Liver (tissue), 9 donors: ENCODE data around the gene ZNF740. TPM values are rescaled to one million over a fixed set of nuclear protein-coding genes. Genes with fewer than 3 reads are reported as not detected.

Experiments
- DNase-seq: peaks from one replicate; pipeline ENCODE4 v3.0.0-alpha.2; 2017; ENCODE audit warnings: low spot score
- H3K27ac ChIP-seq, 2 donors: one replicate each; pipeline ENCODE4 v1.7.0; 2013; ENCODE audit warnings: inconsistent platforms in 2 of 2, low read length in 2 of 2, control low read depth in 1 of 2, low read depth in 1 of 2, mild to moderate bottlenecking in 1 of 2
- H3K27me3 ChIP-seq, 4 donors: one replicate each; pipeline versions ENCODE4 v1.6.1 to v1.7.0; 2013; ENCODE audit warnings: low read length in 3 of 4, inconsistent platforms in 1 of 4, mild to moderate bottlenecking in 1 of 4, moderate library complexity in 1 of 4; ENCODE audit not compliant: control insufficient read depth in 4 of 4, insufficient read depth in 4 of 4
- H3K36me3 ChIP-seq, 4 donors: one replicate each; pipeline versions ENCODE4 v1.6.1 to v1.7.0; 2013; ENCODE audit warnings: low read length in 3 of 4, mild to moderate bottlenecking in 3 of 4, low read depth in 1 of 4, moderate library complexity in 1 of 4; ENCODE audit not compliant: control insufficient read depth in 4 of 4, insufficient read depth in 3 of 4
- H3K4me1 ChIP-seq, 4 donors: one replicate each; pipeline versions ENCODE4 v1.6.1 to v1.7.0; 2013; ENCODE audit warnings: low read length in 3 of 4, mild to moderate bottlenecking in 3 of 4, moderate library complexity in 1 of 4; ENCODE audit not compliant: control insufficient read depth in 4 of 4, insufficient read depth in 4 of 4
- H3K4me3 ChIP-seq, 3 donors: one replicate each; pipeline versions ENCODE4 v1.6.1 to v1.7.0; 2013; ENCODE audit warnings: low read length in 3 of 3, control low read depth in 1 of 3, low read depth in 1 of 3, mild to moderate bottlenecking in 1 of 3
- H3K9ac ChIP-seq, 2 donors: one replicate each; pipeline ENCODE4 v1.7.0; 2013; ENCODE audit warnings: low read length in 2 of 2, mild to moderate bottlenecking in 2 of 2, moderate library complexity in 2 of 2, control low read depth in 1 of 2, low read depth in 1 of 2
- H3K9me3 ChIP-seq, 4 donors: one replicate each; pipeline versions ENCODE4 v1.6.1 to v1.7.0; 2013; ENCODE audit warnings: low read length in 3 of 4; ENCODE audit not compliant: control insufficient read depth in 4 of 4
- EGR1 ChIP-seq, 2 donors: IDR thresholded peaks; 2 replicates each; pipeline ENCODE4 v1.6.1; 2016 to 2018; ENCODE audit warnings: antibody characterized with exemption in 2 of 2, low read depth in 2 of 2
- FOXA1 ChIP-seq: IDR thresholded peaks from 2 replicates; pipeline ENCODE4 v1.6.1; 2016; ENCODE audit warnings: antibody characterized with exemption
- FOXA2 ChIP-seq: IDR thresholded peaks from 2 replicates; pipeline ENCODE4 v1.6.1; 2016; ENCODE audit warnings: antibody characterized with exemption
- GABPA ChIP-seq, 2 donors: IDR thresholded peaks in 1 of 2; conservative IDR thresholded peaks in 1 of 2; 2 replicates each; pipeline ENCODE4 v1.6.1; 2016; ENCODE audit warnings: antibody characterized with exemption in 2 of 2, mild to moderate bottlenecking in 1 of 2, moderate library complexity in 1 of 2
- HNF4A ChIP-seq, 2 donors: conservative IDR thresholded peaks; 2 replicates each; pipeline ENCODE4 v1.6.1; 2016; ENCODE audit warnings: antibody characterized with exemption in 2 of 2, mild to moderate bottlenecking in 2 of 2
- NR2F2 ChIP-seq: IDR thresholded peaks from 2 replicates; pipeline ENCODE4 v1.6.1; 2016; ENCODE audit warnings: antibody characterized with exemption
- RAD21 ChIP-seq, 2 donors: IDR thresholded peaks; 2 replicates each; pipeline ENCODE4 v1.6.1; 2016; ENCODE audit warnings: antibody characterized with exemption in 2 of 2, mild to moderate bottlenecking in 2 of 2
- RXRA ChIP-seq, 2 donors: IDR thresholded peaks; 2 replicates each; pipeline ENCODE4 v1.6.1; 2017 to 2018; ENCODE audit warnings: antibody characterized with exemption in 2 of 2, mild to moderate bottlenecking in 1 of 2
- SP1 ChIP-seq: IDR thresholded peaks from 2 replicates; pipeline ENCODE4 v1.6.1; 2018; ENCODE audit warnings: antibody characterized with exemption, mild to moderate bottlenecking
- TAF1 ChIP-seq: conservative IDR thresholded peaks from 2 replicates; pipeline ENCODE4 v1.6.1; 2016; ENCODE audit warnings: antibody characterized with exemption, mild to moderate bottlenecking
- YY1 ChIP-seq: IDR thresholded peaks from 2 replicates; pipeline ENCODE4 v1.6.1; 2016; ENCODE audit warnings: antibody characterized with exemption, mild to moderate bottlenecking
- WGBS: extraction: QIAGEN DNeasy Blood & Tissue Kit; methylation state at CpG from one replicate; pipeline ENCODE4 v1.1.7; 2013; 5-methylcytosine and 5-hydroxymethylcytosine counted together
- polyA plus RNA-seq, 2 donors: library from polyadenylated mRNA; stranded (reverse) in 1 of 2; unstranded in 1 of 2; fragments of 200-250 nt in 1 of 2; fragments of >200 nt in 1 of 2; fragmentation: Nextera tagmentation in 1 of 2; extraction: Ambion mirVana in 1 of 2; gene quantifications; one replicate each; pipeline versions ENCODE4 v1.2.1 to v1.2.3, GENCODE V29; 2013 to 2015
- total RNA-seq, 2 donors: library from RNA; depleted of rRNA; stranded (reverse); fragments of >200 nt; gene quantifications; one replicate each; pipeline ENCODE4 v1.2.3, GENCODE V29; 2014
- TF ChIP-seq, protein P1 (sequence below): IDR thresholded peaks from 2 replicates; pipeline ENCODE4 v1.6.1; 2016; ENCODE audit warnings: antibody characterized with exemption
- TF ChIP-seq, protein P2 (sequence below): fragments of 150-350 bp; IDR thresholded peaks from 2 replicates; pipeline ENCODE4 v1.5.1; 2017; ENCODE audit warnings: improper control_type of control experiment, low read depth, low read length; ENCODE audit not compliant: missing input control
- TF ChIP-seq, protein P3 (sequence below): IDR thresholded peaks from 2 replicates; pipeline ENCODE4 v1.6.1; 2016; ENCODE audit warnings: antibody characterized with exemption, mild to moderate bottlenecking
- TF ChIP-seq, protein P4 (sequence below): IDR thresholded peaks from 2 replicates; pipeline ENCODE4 v1.6.1; 2016; ENCODE audit warnings: antibody characterized with exemption
- donor health status: healthy.
- donor health status: healthy.
- donor health status: healthy.
- donor health status: healthy.
- donor health status: healthy.

The ZNF740 gene
- total and polyA plus RNA-seq, 4 donors, result 1.4 to 14.4 (median 6.3) TPM

DNA sequence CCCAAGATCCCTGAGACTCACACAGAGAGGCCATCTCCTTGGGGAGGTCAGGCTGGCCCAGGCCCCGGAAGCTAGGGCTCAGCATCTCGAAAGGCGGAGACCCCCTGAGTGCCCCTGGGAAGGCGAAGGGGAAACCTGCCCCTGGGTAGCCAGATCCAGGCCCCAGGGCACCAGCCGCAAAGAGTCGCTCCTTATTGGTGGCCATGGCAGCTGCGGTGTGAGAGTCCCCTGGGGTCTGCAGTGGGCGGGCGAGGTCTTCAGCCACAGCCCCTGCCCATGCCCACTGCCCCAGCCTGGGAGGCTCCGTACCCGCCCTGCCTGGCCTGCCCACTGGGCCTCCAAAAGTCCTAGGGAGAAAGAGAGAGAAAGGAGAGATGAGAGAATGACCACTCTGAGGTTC is 46.8 kb downstream of the ZNF740 start:
- no peak for DNase-seq
- Histone ChIP-seq H3K27me3 (no peaks in the 10 kb centered on the region), H3K4me1 (peaks cover 0 to 8% (median under 1%) of the 10 kb centered on the region in 4 donors), H3K9me3 (no peaks in the 10 kb centered on the region), H3K27ac (no peak overlapping the region), H3K36me3 (no peaks in the 10 kb centered on the region), H3K9ac (no peak overlapping the region), H3K4me3 (no peak overlapping the region)
- no peak for TF ChIP-seq RXRA (IDR thresholded peaks at IDR 0.05)
- TF ChIP-seq, protein P1, sequence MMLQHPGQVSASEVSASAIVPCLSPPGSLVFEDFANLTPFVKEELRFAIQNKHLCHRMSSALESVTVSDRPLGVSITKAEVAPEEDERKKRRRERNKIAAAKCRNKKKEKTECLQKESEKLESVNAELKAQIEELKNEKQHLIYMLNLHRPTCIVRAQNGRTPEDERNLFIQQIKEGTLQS, result no peak
- no peak for TF ChIP-seq FOXA1
- TF ChIP-seq GABPA (IDR thresholded peaks at IDR 0.05 in 1 of 2, conservative IDR thresholded peaks at IDR 0.05 in 1 of 2), result no peak
- no peak for TF ChIP-seq HNF4A (conservative IDR thresholded peaks at IDR 0.05)
- TF ChIP-seq NR2F2, result no peak
- no peak for TF ChIP-seq TAF1
- TF ChIP-seq, protein P2, sequence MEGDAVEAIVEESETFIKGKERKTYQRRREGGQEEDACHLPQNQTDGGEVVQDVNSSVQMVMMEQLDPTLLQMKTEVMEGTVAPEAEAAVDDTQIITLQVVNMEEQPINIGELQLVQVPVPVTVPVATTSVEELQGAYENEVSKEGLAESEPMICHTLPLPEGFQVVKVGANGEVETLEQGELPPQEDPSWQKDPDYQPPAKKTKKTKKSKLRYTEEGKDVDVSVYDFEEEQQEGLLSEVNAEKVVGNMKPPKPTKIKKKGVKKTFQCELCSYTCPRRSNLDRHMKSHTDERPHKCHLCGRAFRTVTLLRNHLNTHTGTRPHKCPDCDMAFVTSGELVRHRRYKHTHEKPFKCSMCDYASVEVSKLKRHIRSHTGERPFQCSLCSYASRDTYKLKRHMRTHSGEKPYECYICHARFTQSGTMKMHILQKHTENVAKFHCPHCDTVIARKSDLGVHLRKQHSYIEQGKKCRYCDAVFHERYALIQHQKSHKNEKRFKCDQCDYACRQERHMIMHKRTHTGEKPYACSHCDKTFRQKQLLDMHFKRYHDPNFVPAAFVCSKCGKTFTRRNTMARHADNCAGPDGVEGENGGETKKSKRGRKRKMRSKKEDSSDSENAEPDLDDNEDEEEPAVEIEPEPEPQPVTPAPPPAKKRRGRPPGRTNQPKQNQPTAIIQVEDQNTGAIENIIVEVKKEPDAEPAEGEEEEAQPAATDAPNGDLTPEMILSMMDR, result no peak
- TF ChIP-seq SP1, result no peak
- no peak for TF ChIP-seq RAD21 (IDR thresholded peaks at IDR 0.05)
- TF ChIP-seq YY1, result no peak
- TF ChIP-seq EGR1 (IDR thresholded peaks at IDR 0.05; ENCODE audit: low read depth in 2 of 2), result no peak
- no peak for TF ChIP-seq FOXA2
- 95% methylated on average over 11 of the region's 11 CpGs for WGBS

DNA sequence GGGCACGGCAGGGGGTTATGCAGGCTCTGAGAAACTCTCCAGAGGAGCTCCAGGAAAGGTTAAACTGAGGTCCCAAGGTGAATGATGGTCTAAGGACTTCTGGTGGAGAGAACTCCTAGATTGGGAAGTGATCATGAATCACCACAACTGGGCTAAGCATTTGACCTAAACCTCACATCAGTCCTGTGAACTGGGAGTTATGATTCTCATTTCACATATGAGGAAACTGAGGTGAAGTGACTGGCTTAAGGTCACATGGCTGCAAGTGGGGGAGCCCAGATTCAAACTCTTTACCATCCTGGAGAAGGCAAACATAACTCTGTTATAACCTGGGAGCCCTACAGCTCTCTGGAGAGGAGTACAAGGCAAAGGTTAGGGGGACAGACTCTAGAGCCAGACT is 47.3 kb downstream of the ZNF740 start:
- Histone ChIP-seq H3K4me1 (peaks cover 0 to 6% (median 2%) of the 10 kb centered on the region in 4 donors), H3K27me3 (no peaks in the 10 kb centered on the region), H3K9me3 (no peaks in the 10 kb centered on the region), H3K4me3 (no peak overlapping the region), H3K9ac (no peak overlapping the region), H3K36me3 (no peaks in the 10 kb centered on the region), H3K27ac (no peak overlapping the region)
- TF ChIP-seq RXRA (IDR thresholded peaks at IDR 0.05), result no peak
- TF ChIP-seq, protein P2, result no peak
- DNase-seq, result no peak
- WGBS, result 88% methylated on average over 1 of the region's 1 CpG

DNA sequence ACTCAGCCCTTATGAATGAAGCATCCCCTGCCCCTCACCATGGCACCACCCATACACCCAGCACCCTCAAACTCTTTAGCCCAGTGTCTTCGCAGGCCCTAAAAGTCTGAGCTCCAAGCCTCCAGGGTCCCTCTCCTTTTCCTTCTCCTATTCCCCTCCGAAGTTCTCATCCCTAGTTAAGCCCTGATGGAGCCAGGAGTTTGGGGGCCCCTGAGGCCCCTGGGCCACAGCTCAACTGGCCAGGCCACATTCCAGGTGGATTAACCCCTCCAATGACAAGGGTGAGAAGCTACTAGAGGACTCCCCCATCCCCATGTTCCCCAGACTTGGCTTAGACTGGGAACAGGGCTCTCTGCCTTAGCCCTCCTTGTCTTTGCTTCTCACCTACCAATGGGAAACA is 48.9 kb downstream of the ZNF740 start:
- TF ChIP-seq RXRA (IDR thresholded peaks at IDR 0.05), result no peak
- TF ChIP-seq, protein P3, sequence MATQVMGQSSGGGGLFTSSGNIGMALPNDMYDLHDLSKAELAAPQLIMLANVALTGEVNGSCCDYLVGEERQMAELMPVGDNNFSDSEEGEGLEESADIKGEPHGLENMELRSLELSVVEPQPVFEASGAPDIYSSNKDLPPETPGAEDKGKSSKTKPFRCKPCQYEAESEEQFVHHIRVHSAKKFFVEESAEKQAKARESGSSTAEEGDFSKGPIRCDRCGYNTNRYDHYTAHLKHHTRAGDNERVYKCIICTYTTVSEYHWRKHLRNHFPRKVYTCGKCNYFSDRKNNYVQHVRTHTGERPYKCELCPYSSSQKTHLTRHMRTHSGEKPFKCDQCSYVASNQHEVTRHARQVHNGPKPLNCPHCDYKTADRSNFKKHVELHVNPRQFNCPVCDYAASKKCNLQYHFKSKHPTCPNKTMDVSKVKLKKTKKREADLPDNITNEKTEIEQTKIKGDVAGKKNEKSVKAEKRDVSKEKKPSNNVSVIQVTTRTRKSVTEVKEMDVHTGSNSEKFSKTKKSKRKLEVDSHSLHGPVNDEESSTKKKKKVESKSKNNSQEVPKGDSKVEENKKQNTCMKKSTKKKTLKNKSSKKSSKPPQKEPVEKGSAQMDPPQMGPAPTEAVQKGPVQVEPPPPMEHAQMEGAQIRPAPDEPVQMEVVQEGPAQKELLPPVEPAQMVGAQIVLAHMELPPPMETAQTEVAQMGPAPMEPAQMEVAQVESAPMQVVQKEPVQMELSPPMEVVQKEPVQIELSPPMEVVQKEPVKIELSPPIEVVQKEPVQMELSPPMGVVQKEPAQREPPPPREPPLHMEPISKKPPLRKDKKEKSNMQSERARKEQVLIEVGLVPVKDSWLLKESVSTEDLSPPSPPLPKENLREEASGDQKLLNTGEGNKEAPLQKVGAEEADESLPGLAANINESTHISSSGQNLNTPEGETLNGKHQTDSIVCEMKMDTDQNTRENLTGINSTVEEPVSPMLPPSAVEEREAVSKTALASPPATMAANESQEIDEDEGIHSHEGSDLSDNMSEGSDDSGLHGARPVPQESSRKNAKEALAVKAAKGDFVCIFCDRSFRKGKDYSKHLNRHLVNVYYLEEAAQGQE, result no peak
- TF ChIP-seq, protein P2, result no peak
- TF ChIP-seq, protein P4, sequence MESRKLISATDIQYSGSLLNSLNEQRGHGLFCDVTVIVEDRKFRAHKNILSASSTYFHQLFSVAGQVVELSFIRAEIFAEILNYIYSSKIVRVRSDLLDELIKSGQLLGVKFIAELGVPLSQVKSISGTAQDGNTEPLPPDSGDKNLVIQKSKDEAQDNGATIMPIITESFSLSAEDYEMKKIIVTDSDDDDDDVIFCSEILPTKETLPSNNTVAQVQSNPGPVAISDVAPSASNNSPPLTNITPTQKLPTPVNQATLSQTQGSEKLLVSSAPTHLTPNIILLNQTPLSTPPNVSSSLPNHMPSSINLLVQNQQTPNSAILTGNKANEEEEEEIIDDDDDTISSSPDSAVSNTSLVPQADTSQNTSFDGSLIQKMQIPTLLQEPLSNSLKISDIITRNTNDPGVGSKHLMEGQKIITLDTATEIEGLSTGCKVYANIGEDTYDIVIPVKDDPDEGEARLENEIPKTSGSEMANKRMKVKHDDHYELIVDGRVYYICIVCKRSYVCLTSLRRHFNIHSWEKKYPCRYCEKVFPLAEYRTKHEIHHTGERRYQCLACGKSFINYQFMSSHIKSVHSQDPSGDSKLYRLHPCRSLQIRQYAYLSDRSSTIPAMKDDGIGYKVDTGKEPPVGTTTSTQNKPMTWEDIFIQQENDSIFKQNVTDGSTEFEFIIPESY, result no peak
- no peak for DNase-seq
- H3K4me3 ChIP-seq, result no peak overlapping the region
- peaks cover 0 to 4% (median 2%) of the 10 kb centered on the region in 4 donors for H3K4me1 ChIP-seq
- H3K27ac ChIP-seq, result no peak overlapping the region
- no peaks in the 10 kb centered on the region for H3K36me3 ChIP-seq
- no peak overlapping the region for H3K9ac ChIP-seq
- H3K9me3 ChIP-seq, result no peaks in the 10 kb centered on the region
- H3K27me3 ChIP-seq, result peaks cover 0 to 7% (median 0%) of the 10 kb centered on the region in 4 donors
- 91% methylated on average over 2 of the region's 2 CpGs for WGBS
